Measurements from ENCODE around the gene UNK.

DNA sequence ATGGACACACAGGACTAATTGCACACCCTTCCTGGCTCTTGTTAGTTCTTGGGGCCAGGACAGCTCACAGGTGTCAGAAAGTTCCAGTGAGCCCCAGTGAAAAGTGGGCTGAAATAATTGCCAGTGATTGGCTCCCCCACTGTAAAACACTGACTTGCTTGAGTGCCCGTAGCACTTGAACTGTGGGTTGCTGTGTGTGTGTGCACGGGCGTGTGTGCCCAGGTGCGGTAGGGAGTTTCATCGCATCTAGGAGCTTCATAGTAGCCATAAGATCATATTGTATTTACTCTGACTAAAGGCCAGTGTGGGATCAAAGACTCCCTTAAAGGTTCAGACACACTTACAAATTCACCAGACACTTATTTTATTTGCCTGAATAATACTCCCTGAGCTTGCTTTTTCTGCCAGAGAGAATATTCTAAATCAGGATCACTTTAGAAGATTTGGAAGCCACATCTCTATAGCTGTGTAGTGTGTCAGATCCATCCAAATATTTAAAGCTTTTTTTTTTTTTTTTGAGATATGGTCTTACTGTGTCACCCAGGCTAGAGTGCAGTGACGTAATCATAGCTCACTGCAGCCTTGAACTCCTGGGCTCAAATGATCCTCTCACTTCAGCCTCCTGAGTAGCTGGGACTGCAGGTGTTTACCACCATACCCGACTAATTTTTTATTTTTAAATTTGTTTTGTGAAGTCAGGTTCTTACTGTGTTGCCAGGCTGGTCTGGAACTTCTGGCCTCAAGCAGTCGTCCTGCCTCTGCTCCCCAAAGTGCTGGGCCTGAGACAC, 11.4 kb downstream of the UNK start:
- TF ChIP-seq, protein P1, sequence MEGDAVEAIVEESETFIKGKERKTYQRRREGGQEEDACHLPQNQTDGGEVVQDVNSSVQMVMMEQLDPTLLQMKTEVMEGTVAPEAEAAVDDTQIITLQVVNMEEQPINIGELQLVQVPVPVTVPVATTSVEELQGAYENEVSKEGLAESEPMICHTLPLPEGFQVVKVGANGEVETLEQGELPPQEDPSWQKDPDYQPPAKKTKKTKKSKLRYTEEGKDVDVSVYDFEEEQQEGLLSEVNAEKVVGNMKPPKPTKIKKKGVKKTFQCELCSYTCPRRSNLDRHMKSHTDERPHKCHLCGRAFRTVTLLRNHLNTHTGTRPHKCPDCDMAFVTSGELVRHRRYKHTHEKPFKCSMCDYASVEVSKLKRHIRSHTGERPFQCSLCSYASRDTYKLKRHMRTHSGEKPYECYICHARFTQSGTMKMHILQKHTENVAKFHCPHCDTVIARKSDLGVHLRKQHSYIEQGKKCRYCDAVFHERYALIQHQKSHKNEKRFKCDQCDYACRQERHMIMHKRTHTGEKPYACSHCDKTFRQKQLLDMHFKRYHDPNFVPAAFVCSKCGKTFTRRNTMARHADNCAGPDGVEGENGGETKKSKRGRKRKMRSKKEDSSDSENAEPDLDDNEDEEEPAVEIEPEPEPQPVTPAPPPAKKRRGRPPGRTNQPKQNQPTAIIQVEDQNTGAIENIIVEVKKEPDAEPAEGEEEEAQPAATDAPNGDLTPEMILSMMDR (IDR thresholded peaks at IDR 0.05) = no peak
- TF ChIP-seq TCF7L2 (IDR thresholded peaks at IDR 0.05; ENCODE audit: low read depth, low read length) (no peak), POLR2AphosphoS5 (IDR thresholded peaks at IDR 0.05; ENCODE audit: low read depth, low read length) (no peak), SIN3A (IDR thresholded peaks at IDR 0.05; ENCODE audit: borderline replicate concordance, insufficient read depth, low read depth, low read length) (no peak)

Measured in Panc1 (cell line).